HCT116 (cell line): ENCODE data around the gene TNFRSF6B. TPM values are rescaled to one million over a fixed set of nuclear protein-coding genes. Genes with fewer than 3 reads are reported as not detected.

Experiments used
- ATAC-seq: fragments of 200-7000 bp; cut with Tn5 transposase; 2 replicates; pipeline ENCODE4 v1.9.1; 2020; ENCODE audit warnings: mild to moderate bottlenecking, moderate library complexity
- BruUV-seq: library from RNA; stranded (reverse); fragments of 400-500 nt; replicated peaks from 2 replicates; lab custom pipeline; 2021; lab: Mats Ljungman, UMichigan
- CTCF ChIA-PET: fragments of 300-600 bp; sonication (Branson Sonifier 250); formaldehyde crosslinking; loops from one replicate; lab custom pipeline; 2021; ENCODE audit warnings: antibody characterized with exemption; lab: Charles Lee
- POLR2A ChIA-PET: fragments of 300-600, 350-600 bp; sonication (Branson Sonifier 250); formaldehyde crosslinking; loops from one replicate; lab custom pipeline; 2021; ENCODE audit warnings: antibody characterized with exemption; lab: Charles Lee
- RAD21 ChIA-PET, 2 experiments: fragments of 300-600 bp; sonication (Branson Sonifier 250); formaldehyde crosslinking; loops; one replicate each; lab custom pipeline; 2023; ENCODE audit warnings: low total read pairs in 2 of 2; ENCODE audit not compliant: uncharacterized antibody in 2 of 2, unreplicated experiment in 2 of 2, low non-redundant PET in 1 of 2; lab: Charles Lee
- DNase-seq: peaks from one replicate; pipeline ENCODE4 v3.0.0-alpha.2; 2010; ENCODE audit warnings: low read depth, low spot score
- H2AFZ ChIP-seq: fragments of 200-600 bp; shearing (Covaris generic), sonication (generic); 2 replicates; pipeline ENCODE4 v1.6.1; 2017; ENCODE audit warnings: low read depth, mixed run types, mixed read lengths, antibody characterized with exemption, low read length; ENCODE audit not compliant: poor library complexity, severe bottlenecking
- H3K27ac ChIP-seq: 2 replicates; pipeline ENCODE4 v1.5.1; 2012; ENCODE audit warnings: low read depth, low read length
- H3K27me3 ChIP-seq: fragments of 200-600 bp; sonication (generic); 2 replicates; pipeline ENCODE4 v1.6.1; 2016; ENCODE audit warnings: mixed run types, low read length, mixed read lengths; ENCODE audit not compliant: insufficient read depth
- H3K36me3 ChIP-seq, 2 experiments: fragments of 200-500 bp in 1 of 2; fragments of 200-600 bp in 1 of 2; sonication (Bioruptor generic) in 1 of 2; sonication (generic) in 1 of 2; 2 replicates each; pipeline versions ENCODE4 v1.5.1 to v1.6.1; 2014 to 2016; ENCODE audit warnings: low read length in 2 of 2, inconsistent platforms in 1 of 2, mixed read lengths in 1 of 2, mixed run types in 1 of 2; ENCODE audit not compliant: insufficient read depth in 2 of 2, control insufficient read depth in 1 of 2
- H3K4me1 ChIP-seq, 2 experiments: fragments of 200-600 bp in 1 of 2; sonication (generic) in 1 of 2; 2 replicates each; pipeline versions ENCODE4 v1.5.1 to v1.6.1; 2012 to 2017; ENCODE audit warnings: low read length in 2 of 2, inconsistent platforms in 1 of 2, mild to moderate bottlenecking in 1 of 2, mixed read lengths in 1 of 2, mixed run types in 1 of 2, moderate library complexity in 1 of 2; ENCODE audit not compliant: insufficient read depth in 2 of 2, control insufficient read depth in 1 of 2
- H3K4me2 ChIP-seq: fragments of 200-600 bp; sonication (generic); 2 replicates; pipeline ENCODE4 v1.6.1; 2017; ENCODE audit warnings: mixed run types, low read length, mixed read lengths
- H3K4me3 ChIP-seq, 2 experiments: fragments of 200-600 bp in 1 of 2; sonication (generic) in 1 of 2; replicated peaks in 1 of 2; 2 replicates each; pipeline ENCODE4 v1.5.1; 2011 to 2016; ENCODE audit warnings: low read length in 2 of 2, control low read depth in 1 of 2, low read depth in 1 of 2, mild to moderate bottlenecking in 1 of 2, mixed read lengths in 1 of 2, mixed run types in 1 of 2
- H3K79me2 ChIP-seq: fragments of 200-600 bp; sonication (generic); 2 replicates; pipeline ENCODE4 v1.6.1; 2017; ENCODE audit warnings: mild to moderate bottlenecking, mixed run types, low read length, moderate library complexity, mixed read lengths; ENCODE audit not compliant: insufficient read depth
- H3K9ac ChIP-seq: fragments of 200-600 bp; sonication (generic); 2 replicates; pipeline ENCODE4 v1.6.1; 2016; ENCODE audit warnings: low read length, mixed read lengths
- H3K9me2 ChIP-seq: fragments of 200-600 bp; sonication (generic), shearing (Covaris generic); 2 replicates; pipeline ENCODE4 v1.6.1; 2017; ENCODE audit warnings: mixed run types, mild to moderate bottlenecking, moderate library complexity; ENCODE audit not compliant: insufficient read depth
- H3K9me3 ChIP-seq, 2 experiments: fragments of 200-500 bp in 1 of 2; fragments of 200-600 bp in 1 of 2; sonication (Bioruptor generic) in 1 of 2; sonication (generic) in 1 of 2; 2 replicates each; pipeline ENCODE4 v1.6.1; 2014 to 2017; ENCODE audit warnings: low read length in 2 of 2, mixed read lengths in 2 of 2, inconsistent platforms in 1 of 2, low read depth in 1 of 2, mild to moderate bottlenecking in 1 of 2, mixed run types in 1 of 2, moderate library complexity in 1 of 2; ENCODE audit not compliant: control insufficient read depth in 1 of 2, insufficient read depth in 1 of 2
- H4K20me1 ChIP-seq: fragments of 200-600 bp; sonication (generic), shearing (Covaris generic); 2 replicates; pipeline ENCODE4 v1.6.1; 2017; ENCODE audit warnings: mixed run types, mild to moderate bottlenecking, moderate library complexity; ENCODE audit not compliant: insufficient read depth
- ATF3 ChIP-seq: IDR thresholded peaks from 2 replicates; pipeline ENCODE4 v1.6.1; 2012
- CBX3 ChIP-seq: IDR thresholded peaks from 2 replicates; pipeline ENCODE4 v1.6.1; 2012; ENCODE audit warnings: low read depth
- CEBPB ChIP-seq: IDR thresholded peaks from 2 replicates; pipeline ENCODE4 v1.6.1; 2012; ENCODE audit warnings: low read depth
- ELF1 ChIP-seq: IDR thresholded peaks from 2 replicates; pipeline ENCODE4 v1.6.1; 2012; ENCODE audit warnings: low read depth, borderline replicate concordance
- FOSL1 ChIP-seq: IDR thresholded peaks from 2 replicates; pipeline ENCODE4 v1.6.1; 2012; ENCODE audit warnings: low read depth
- JUND ChIP-seq: IDR thresholded peaks from 2 replicates; pipeline ENCODE4 v1.6.1; 2012
- POLR2A ChIP-seq: IDR thresholded peaks from 2 replicates; pipeline ENCODE4 v1.7.0; 2011; ENCODE audit warnings: borderline replicate concordance; ENCODE audit not compliant: insufficient read depth, insufficient read length; ENCODE audit errors: extremely low read depth
- POLR2AphosphoS5 ChIP-seq: IDR thresholded peaks from 2 replicates; pipeline ENCODE4 v1.6.1; 2011; ENCODE audit warnings: mild to moderate bottlenecking, low read depth, low read length, moderate library complexity
- RAD21 ChIP-seq: IDR thresholded peaks from 2 replicates; pipeline ENCODE4 v1.6.1; 2012; ENCODE audit warnings: low read depth, mild to moderate bottlenecking
- REST ChIP-seq: IDR thresholded peaks from 2 replicates; pipeline ENCODE4 v1.6.1; 2012; ENCODE audit warnings: low read depth
- SIN3A ChIP-seq: IDR thresholded peaks from 2 replicates; pipeline ENCODE4 v1.6.1; 2012; ENCODE audit warnings: low read depth
- SRF ChIP-seq: IDR thresholded peaks from 2 replicates; pipeline ENCODE4 v1.6.1; 2012; ENCODE audit warnings: low read depth
- ZBTB33 ChIP-seq: IDR thresholded peaks from 2 replicates; pipeline ENCODE4 v1.6.1; 2011; ENCODE audit warnings: mild to moderate bottlenecking, low read length, moderate library complexity; ENCODE audit not compliant: insufficient replicate concordance; ENCODE audit errors: extremely low read depth
- ZFX ChIP-seq: fragments of 450-650 bp; IDR thresholded peaks from 2 replicates; pipeline ENCODE4 v1.6.1; 2017
- intact Hi-C: fragments of 100-400 bp; cut with micrococcal nuclease; formaldehyde crosslinking; loops from 2 replicates; pipeline ENCODE4 v1.10.0; 2022
- total RNA-seq: library from RNA; stranded (reverse); gene quantifications from one replicate; pipeline ENCODE4 v1.2.1, GENCODE V29; 2021; ENCODE audit not compliant: unreplicated experiment

Gene TNFRSF6B
- total RNA-seq, 1 experiment from 2014 or later: 147 TPM

- ChIA-PET CTCF (no interaction called here), POLR2A (interaction anchor here (0.8 kb wide), 1 partner anchor 76 kb away, joined by 3 read pairs; the partner anchor contains the start of gene GMEB2), RAD21 (interaction anchor here in 1 of 2 experiments (0.6 kb wide), 1 partner anchor 164 kb away, joined by 9 read pairs; no protein-coding TSS in a partner anchor)
- Histone ChIP-seq H3K9me2 (no peaks in the 10 kb centered on the region), H2AFZ (no peak overlapping the region), H3K9ac (no peak overlapping the region), H3K4me2 (no peak overlapping the region), H3K36me3 (peaks cover 7 to 25% of the 10 kb centered on the region in 2 experiments; a peak in 3 of 4 replicates), H3K4me1 (peaks cover 27 to 61% of the 10 kb centered on the region in 2 experiments), H3K27me3 (no peaks in the 10 kb centered on the region), H3K9me3 (no peaks in the 10 kb centered on the region), H3K4me3 (no peak overlapping the region), H3K27ac (peak overlapping the region; percentile 8; the same call in 1 of the 2 replicates), H4K20me1 (no peaks in the 10 kb centered on the region), H3K79me2 (peaks cover 33% of the 10 kb centered on the region)
- no TSS peak for BruUV-seq
- ATAC-seq (no peak), DNase-seq (no peak)
- intact Hi-C loops: loop anchor here (10.0 kb wide), 1 partner anchor 352 kb away; no protein-coding TSS in a partner anchor
- no peak for TF ChIP-seq CEBPB
- TF ChIP-seq FOSL1: no peak
Measured at GRCh38 chr20:63702751-63703470, 6.5 kb downstream of the TNFRSF6B start.

- peaks cover 21 to 56% of the 10 kb centered on the region in 2 experiments for H3K4me1 ChIP-seq
- H4K20me1 ChIP-seq: no peaks in the 10 kb centered on the region
- no peak overlapping the region for H3K4me2 ChIP-seq
- no peak for ATAC-seq
- no peak overlapping the region for H3K9ac ChIP-seq
- H3K9me2 ChIP-seq: no peaks in the 10 kb centered on the region
- POLR2A ChIA-PET: no interaction called here
- DNase-seq: no peak
- H3K36me3 ChIP-seq: peaks cover 7 to 25% of the 10 kb centered on the region in 2 experiments; a peak in 3 of 4 replicates
- H2AFZ ChIP-seq: no peak overlapping the region
- CTCF ChIA-PET: no interaction called here
- no peak overlapping the region; the same call in 1 of the 2 replicates for H3K27ac ChIP-seq
- intact Hi-C loops: loop anchor here (10.0 kb wide), 1 partner anchor 351 kb away; no protein-coding TSS in a partner anchor
- H3K79me2 ChIP-seq: peaks cover 35% of the 10 kb centered on the region
- BruUV-seq: no TSS peak
- no peak overlapping the region for H3K4me3 ChIP-seq
- RAD21 ChIA-PET: interaction anchor here in 1 of 2 experiments (0.6 kb wide), 1 partner anchor 163 kb away, joined by 9 read pairs; no protein-coding TSS in a partner anchor
- no peaks in the 10 kb centered on the region for H3K9me3 ChIP-seq
- H3K27me3 ChIP-seq: no peaks in the 10 kb centered on the region
- TF ChIP-seq CBX3 (no peak), POLR2A (no peak), ATF3 (no peak), ZFX (no peak), JUND (no peak), SIN3A (no peak), RAD21 (no peak), REST (no peak), ELF1 (no peak), ZBTB33 (no peak), POLR2AphosphoS5 (no peak), SRF (no peak)
Measured at GRCh38 chr20:63703471-63703975, 7.1 kb downstream of the TNFRSF6B start.
